ENCODE results near the gene KRTAP4-16.
"Not testable (repeated sequence)": the region's sequence is repeated elsewhere in the genome, so short reads cannot be mapped to it uniquely, and the experiment has no call there.

GRCh38 chr17:41108728-41109386 lies 6.8 kb upstream of the KRTAP4-16 start:
- not testable (repeated sequence) for TF ChIP-seq EZH2 (IDR thresholded peaks at IDR 0.05; ENCODE audit: low read depth, low read length, severe bottlenecking); CTCF (IDR thresholded peaks at IDR 0.05; ENCODE audit: control extremely low read depth in 1 of 3, insufficient read depth in 1 of 3, low read depth in 1 of 3, low read length in 3 of 3); JUND (IDR thresholded peaks at IDR 0.05; ENCODE audit: low read length); JUN (IDR thresholded peaks at IDR 0.05; ENCODE audit: low read depth, low read length); CBX5 (IDR thresholded peaks at IDR 0.05; ENCODE audit: low read depth, low read length)
